Esophagus squamous epithelium (tissue), 5 donors: ENCODE results near the gene POU6F2. TPM values are rescaled to one million over a fixed set of nuclear protein-coding genes. Genes with fewer than 3 reads are reported as not detected.

Experiments
- DNase-seq: peaks from one replicate; lab custom pipeline; 2025; lab: John Stamatoyannopoulos, UW
- H3K27ac ChIP-seq, 4 donors: fragments of 200-600 bp; sonication (generic); one replicate each; pipeline ENCODE4 v1.5.1; 2016 to 2019; ENCODE audit warnings: mild to moderate bottlenecking in 1 of 4
- H3K27me3 ChIP-seq, 4 donors: fragments of 200-600 bp; sonication (generic); 1 replicate in 3 of 4; 2 replicates in 1 of 4; pipeline versions ENCODE4 v1.5.1 to v1.6.0; 2017 to 2021; ENCODE audit warnings: antibody characterized with exemption in 1 of 4
- H3K36me3 ChIP-seq, 3 donors: fragments of 200-600 bp; sonication (generic); one replicate each; pipeline ENCODE4 v1.5.1; 2016 to 2019
- H3K4me1 ChIP-seq, 3 donors: fragments of 200-600 bp; sonication (generic); one replicate each; pipeline ENCODE4 v1.5.1; 2017 to 2019
- H3K4me3 ChIP-seq, 4 donors: fragments of 200-600 bp; sonication (generic); 1 replicate in 3 of 4; 2 replicates in 1 of 4; pipeline ENCODE4 v1.5.1; 2016 to 2019; ENCODE audit warnings: mild to moderate bottlenecking in 2 of 4, moderate library complexity in 1 of 4
- H3K9me3 ChIP-seq, 3 donors: fragments of 200-600 bp; sonication (generic); one replicate each; pipeline ENCODE4 v1.5.1; 2016 to 2019
- POLR2A ChIP-seq, 4 donors: fragments of 450-650 bp; IDR thresholded peaks; one replicate each; pipeline ENCODE4 v1.6.1; 2017; ENCODE audit warnings: antibody characterized with exemption in 4 of 4, mild to moderate bottlenecking in 4 of 4, moderate library complexity in 3 of 4
- WGBS, 2 donors: methylation state at CpG; one replicate each; pipeline ENCODE4 v1.1.5; 2018; 5-methylcytosine and 5-hydroxymethylcytosine counted together
- intact Hi-C: fragments of 100-400 bp; cut with DNase I; formaldehyde crosslinking; loops from one replicate; pipeline ENCODE4 v1.15.0; 2022
- total RNA-seq, 4 donors: library from RNA; depleted of rRNA; stranded (reverse); fragments of >200 nt; gene quantifications; one replicate each; pipeline ENCODE4 v1.1.0, GENCODE V29; 2016
- TF ChIP-seq, protein P1 (sequence below), 6 experiments: fragments of 450-650 bp in 4 of 6; fragments of 200-600 bp in 2 of 6; sonication (generic) in 2 of 6; IDR thresholded peaks; one replicate each; pipeline ENCODE4 v1.5.1; 2016 to 2019; ENCODE audit warnings: antibody characterized with exemption in 6 of 6, mild to moderate bottlenecking in 4 of 6, moderate library complexity in 4 of 6
- donor health status: DM: yes; HTN: yes; CAD: no.

The POU6F2 gene
- total RNA-seq, 4 donors from 2014 or later, result 0.76 to 1.6 TPM; not detected in 2

- H3K27ac ChIP-seq, result no peak overlapping the region
- no peaks in the 10 kb centered on the region for H3K27me3 ChIP-seq
- no peak overlapping the region for H3K4me3 ChIP-seq
- no peaks in the 10 kb centered on the region for H3K4me1 ChIP-seq
- WGBS, 2 donors, result 60 to 63% methylated on average over 4 of the region's 4 CpGs
- no peaks in the 10 kb centered on the region for H3K36me3 ChIP-seq
- no peak for TF ChIP-seq POLR2A (IDR thresholded peaks at IDR 0.05)
- TF ChIP-seq, protein P1, sequence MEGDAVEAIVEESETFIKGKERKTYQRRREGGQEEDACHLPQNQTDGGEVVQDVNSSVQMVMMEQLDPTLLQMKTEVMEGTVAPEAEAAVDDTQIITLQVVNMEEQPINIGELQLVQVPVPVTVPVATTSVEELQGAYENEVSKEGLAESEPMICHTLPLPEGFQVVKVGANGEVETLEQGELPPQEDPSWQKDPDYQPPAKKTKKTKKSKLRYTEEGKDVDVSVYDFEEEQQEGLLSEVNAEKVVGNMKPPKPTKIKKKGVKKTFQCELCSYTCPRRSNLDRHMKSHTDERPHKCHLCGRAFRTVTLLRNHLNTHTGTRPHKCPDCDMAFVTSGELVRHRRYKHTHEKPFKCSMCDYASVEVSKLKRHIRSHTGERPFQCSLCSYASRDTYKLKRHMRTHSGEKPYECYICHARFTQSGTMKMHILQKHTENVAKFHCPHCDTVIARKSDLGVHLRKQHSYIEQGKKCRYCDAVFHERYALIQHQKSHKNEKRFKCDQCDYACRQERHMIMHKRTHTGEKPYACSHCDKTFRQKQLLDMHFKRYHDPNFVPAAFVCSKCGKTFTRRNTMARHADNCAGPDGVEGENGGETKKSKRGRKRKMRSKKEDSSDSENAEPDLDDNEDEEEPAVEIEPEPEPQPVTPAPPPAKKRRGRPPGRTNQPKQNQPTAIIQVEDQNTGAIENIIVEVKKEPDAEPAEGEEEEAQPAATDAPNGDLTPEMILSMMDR (IDR thresholded peaks at IDR 0.05), result no peak
- DNase-seq, result no peak
- no peaks in the 10 kb centered on the region for H3K9me3 ChIP-seq
- intact Hi-C loops, result no loop called here
Measured at GRCh38 chr7:39051707-39052106, 74.0 kb downstream of the POU6F2 start.

GRCh38 chr7:39054731-39055130, 77.0 kb downstream of the POU6F2 start:
- H3K36me3 ChIP-seq, result no peaks in the 10 kb centered on the region
- H3K27me3 ChIP-seq, result no peaks in the 10 kb centered on the region
- intact Hi-C loops, result no loop called here
- H3K4me3 ChIP-seq, result no peak overlapping the region
- no peak for DNase-seq
- H3K4me1 ChIP-seq, result no peaks in the 10 kb centered on the region
- no peak overlapping the region for H3K27ac ChIP-seq
- TF ChIP-seq POLR2A (IDR thresholded peaks at IDR 0.05), result no peak
- TF ChIP-seq, protein P1 (IDR thresholded peaks at IDR 0.05), result no peak
- no peaks in the 10 kb centered on the region for H3K9me3 ChIP-seq
- 40 to 48% methylated on average over 4 of the region's 4 CpGs for WGBS, 2 donors

GRCh38 chr7:39056153-39056552, 78.4 kb downstream of the POU6F2 start:
- H3K27ac ChIP-seq, result no peak overlapping the region
- intact Hi-C loops, result no loop called here
- H3K36me3 ChIP-seq, result no peaks in the 10 kb centered on the region
- H3K9me3 ChIP-seq, result no peaks in the 10 kb centered on the region
- H3K4me3 ChIP-seq, result no peak overlapping the region
- WGBS, 2 donors, result 67 to 85% methylated on average over 1 of the region's 1 CpG
- H3K27me3 ChIP-seq, result no peaks in the 10 kb centered on the region
- TF ChIP-seq POLR2A (IDR thresholded peaks at IDR 0.05), result no peak
- TF ChIP-seq, protein P1 (IDR thresholded peaks at IDR 0.05), result no peak
- DNase-seq, result no peak
- H3K4me1 ChIP-seq, result no peaks in the 10 kb centered on the region

DNA sequence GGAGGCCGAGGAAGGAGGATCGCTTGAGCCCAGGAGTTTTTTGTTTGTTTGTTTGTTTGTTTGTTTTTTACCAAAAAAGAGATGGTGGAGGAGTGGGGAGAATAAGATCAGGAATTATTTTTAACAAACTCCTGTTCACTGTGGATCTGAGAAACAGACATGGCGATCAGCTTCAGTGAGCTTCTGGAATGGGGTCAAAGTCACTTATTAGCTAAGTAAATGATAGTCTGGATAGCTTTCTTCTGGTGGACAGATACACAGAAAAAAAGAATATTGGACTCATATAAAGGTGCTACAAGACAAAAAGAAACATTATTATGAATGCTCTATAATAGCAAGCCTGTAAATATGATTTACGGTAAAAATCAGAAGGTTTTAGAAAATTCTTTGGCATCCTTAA, 85.1 kb downstream of the POU6F2 start:
- no peak for DNase-seq
- Histone ChIP-seq H3K27ac (no peak overlapping the region), H3K27me3 (no peaks in the 10 kb centered on the region), H3K9me3 (no peaks in the 10 kb centered on the region), H3K4me1 (no peaks in the 10 kb centered on the region), H3K4me3 (no peak overlapping the region), H3K36me3 (no peaks in the 10 kb centered on the region)
- 75 to 82% methylated on average over 4 of the region's 4 CpGs for WGBS, 2 donors
- no peak for TF ChIP-seq POLR2A (IDR thresholded peaks at IDR 0.05)
- TF ChIP-seq, protein P1 (IDR thresholded peaks at IDR 0.05), result no peak
- intact Hi-C loops, result no loop called here

GRCh38 chr7:39069031-39069430, 91.3 kb downstream of the POU6F2 start:
- no peak for DNase-seq
- no peaks in the 10 kb centered on the region for H3K4me1 ChIP-seq
- no peaks in the 10 kb centered on the region for H3K36me3 ChIP-seq
- TF ChIP-seq POLR2A (IDR thresholded peaks at IDR 0.05), result no peak
- TF ChIP-seq, protein P1 (IDR thresholded peaks at IDR 0.05), result no peak
- H3K4me3 ChIP-seq, result no peak overlapping the region
- no peaks in the 10 kb centered on the region for H3K27me3 ChIP-seq
- WGBS, 2 donors, result 84% methylated on average over 5 of the region's 5 CpGs
- H3K9me3 ChIP-seq, result no peaks in the 10 kb centered on the region
- intact Hi-C loops, result no loop called here
- no peak overlapping the region for H3K27ac ChIP-seq
